ENCODE data around the gene RABL6. TPM values are rescaled to one million over a fixed set of nuclear protein-coding genes. Genes with fewer than 3 reads are reported as not detected.
"Not testable (repeated sequence)": the region's sequence is repeated elsewhere in the genome, so short reads cannot be mapped to it uniquely, and the experiment has no call there.

Gene RABL6
- total and polyA plus RNA-seq, 2 experiments from 2014 or later: 101 to 153 TPM

DNA sequence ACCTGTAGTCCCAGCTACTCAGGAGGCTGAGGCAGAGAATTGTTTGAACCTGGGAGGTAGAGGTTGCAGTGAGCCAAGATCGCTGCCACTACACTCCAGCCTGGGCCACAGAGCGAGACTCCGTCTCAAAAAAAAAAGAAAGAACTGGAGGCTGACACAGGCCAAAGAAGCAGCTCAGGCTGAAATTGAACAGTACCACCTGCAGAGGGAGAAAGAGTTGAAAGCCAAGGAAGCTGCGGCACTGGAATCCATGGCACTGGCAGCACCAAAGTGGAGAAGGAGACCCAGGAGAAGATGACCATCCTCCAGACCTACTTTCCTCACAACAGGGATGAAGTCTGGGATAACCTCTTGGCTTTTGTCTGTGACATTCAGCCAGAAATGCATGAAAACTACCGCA is 27.9 kb upstream of the RABL6 start:
- H3K4me3 ChIP-seq: no peak overlapping the region
- H3K36me3 ChIP-seq: no peaks in the 10 kb centered on the region
- peaks cover 10% of the 10 kb centered on the region for H3K4me1 ChIP-seq (ENCODE audit: low read depth)
- no peaks in the 10 kb centered on the region for H3K9me3 ChIP-seq (ENCODE audit: low read depth)
- no peak overlapping the region for H3K27ac ChIP-seq
- TF ChIP-seq, protein P1, sequence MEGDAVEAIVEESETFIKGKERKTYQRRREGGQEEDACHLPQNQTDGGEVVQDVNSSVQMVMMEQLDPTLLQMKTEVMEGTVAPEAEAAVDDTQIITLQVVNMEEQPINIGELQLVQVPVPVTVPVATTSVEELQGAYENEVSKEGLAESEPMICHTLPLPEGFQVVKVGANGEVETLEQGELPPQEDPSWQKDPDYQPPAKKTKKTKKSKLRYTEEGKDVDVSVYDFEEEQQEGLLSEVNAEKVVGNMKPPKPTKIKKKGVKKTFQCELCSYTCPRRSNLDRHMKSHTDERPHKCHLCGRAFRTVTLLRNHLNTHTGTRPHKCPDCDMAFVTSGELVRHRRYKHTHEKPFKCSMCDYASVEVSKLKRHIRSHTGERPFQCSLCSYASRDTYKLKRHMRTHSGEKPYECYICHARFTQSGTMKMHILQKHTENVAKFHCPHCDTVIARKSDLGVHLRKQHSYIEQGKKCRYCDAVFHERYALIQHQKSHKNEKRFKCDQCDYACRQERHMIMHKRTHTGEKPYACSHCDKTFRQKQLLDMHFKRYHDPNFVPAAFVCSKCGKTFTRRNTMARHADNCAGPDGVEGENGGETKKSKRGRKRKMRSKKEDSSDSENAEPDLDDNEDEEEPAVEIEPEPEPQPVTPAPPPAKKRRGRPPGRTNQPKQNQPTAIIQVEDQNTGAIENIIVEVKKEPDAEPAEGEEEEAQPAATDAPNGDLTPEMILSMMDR (IDR thresholded peaks at IDR 0.05; ENCODE audit: low read depth, low read length): no peak
- DNase-seq (ENCODE audit: low read depth in 1 of 2, low spot score in 1 of 2): no peak
- no peaks in the 10 kb centered on the region for H3K27me3 ChIP-seq

DNA sequence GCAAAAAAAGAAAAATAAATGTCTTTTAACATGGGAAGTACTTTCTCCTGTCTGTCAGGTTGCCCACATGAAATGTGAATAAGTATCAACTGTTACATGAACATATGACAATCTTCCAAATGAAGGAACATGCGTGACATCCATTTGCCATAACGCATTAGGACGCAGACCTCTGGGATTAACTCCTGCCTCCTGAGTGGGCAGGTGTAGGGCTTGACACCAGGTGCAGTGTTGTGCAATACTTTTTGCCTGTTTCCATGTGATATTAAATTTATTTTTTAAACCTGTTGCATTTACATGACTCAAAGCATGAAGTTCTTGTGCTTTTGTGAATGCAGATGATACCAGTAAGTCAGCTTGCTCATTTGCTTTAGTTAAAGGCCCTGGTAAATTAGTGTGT is 25.3 kb upstream of the RABL6 start:
- TF ChIP-seq, protein P1 (IDR thresholded peaks at IDR 0.05; ENCODE audit: low read depth, low read length): no peak
- H3K9me3 ChIP-seq (ENCODE audit: low read depth): no peaks in the 10 kb centered on the region

DNA sequence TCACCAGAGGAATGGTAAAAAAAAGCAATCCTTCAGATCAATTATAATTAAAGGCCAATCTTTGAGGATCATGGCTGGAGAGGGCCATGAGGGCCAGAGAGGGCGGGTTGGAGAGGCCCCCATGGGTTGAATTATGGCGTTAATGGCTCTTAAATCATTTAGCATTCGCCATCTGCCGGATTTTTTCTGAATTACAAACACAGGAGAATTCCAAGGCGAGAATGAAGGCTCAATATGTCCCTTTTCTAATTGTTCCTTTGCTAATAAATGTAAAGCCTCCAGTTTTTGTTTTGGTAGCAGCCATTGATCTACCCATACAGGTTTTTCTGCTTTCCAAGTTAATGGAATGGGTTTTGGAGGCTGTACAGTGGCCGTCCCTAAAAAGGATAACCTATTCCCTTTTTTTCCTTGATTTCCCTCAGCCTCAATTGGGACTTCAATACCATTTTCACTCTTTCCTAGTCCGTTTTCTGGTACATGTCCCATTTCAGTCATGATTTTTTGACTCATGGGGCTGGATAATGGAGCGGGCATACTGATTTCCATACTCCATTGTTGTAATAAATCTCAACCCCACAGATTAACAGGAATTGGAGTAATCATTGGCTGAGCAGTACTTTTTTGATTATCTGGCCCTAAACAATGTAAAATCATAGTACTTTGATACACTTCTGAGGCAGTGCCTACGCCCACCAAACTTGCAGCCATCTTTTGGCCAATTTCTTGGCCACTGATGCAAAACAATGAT is 23.3 kb upstream of the RABL6 start:
- H3K36me3 ChIP-seq: no peaks in the 10 kb centered on the region
- peaks cover 42% of the 10 kb centered on the region for H3K4me1 ChIP-seq (ENCODE audit: low read depth)
- H3K27me3 ChIP-seq: no peaks in the 10 kb centered on the region
- H3K4me3 ChIP-seq: no peak overlapping the region
- peak overlapping the region; percentile 90 for H3K27ac ChIP-seq
- TF ChIP-seq, protein P1 (IDR thresholded peaks at IDR 0.05; ENCODE audit: low read depth, low read length): peak; percentile 19
- no peaks in the 10 kb centered on the region for H3K9me3 ChIP-seq (ENCODE audit: low read depth)
- DNase-seq (ENCODE audit: low read depth in 1 of 2, low spot score in 1 of 2): peak; percentile 46 to 53

More for the DNA sequence above, 25.3 kb upstream of the RABL6 start:
- no peak overlapping the region for H3K4me3 ChIP-seq
- DNase-seq (ENCODE audit: low read depth in 1 of 2, low spot score in 1 of 2): no peak
- no peak overlapping the region for H3K27ac ChIP-seq
- no peaks in the 10 kb centered on the region for H3K36me3 ChIP-seq
- no peaks in the 10 kb centered on the region for H3K27me3 ChIP-seq
- H3K4me1 ChIP-seq (ENCODE audit: low read depth): peaks cover 25% of the 10 kb centered on the region

DNA sequence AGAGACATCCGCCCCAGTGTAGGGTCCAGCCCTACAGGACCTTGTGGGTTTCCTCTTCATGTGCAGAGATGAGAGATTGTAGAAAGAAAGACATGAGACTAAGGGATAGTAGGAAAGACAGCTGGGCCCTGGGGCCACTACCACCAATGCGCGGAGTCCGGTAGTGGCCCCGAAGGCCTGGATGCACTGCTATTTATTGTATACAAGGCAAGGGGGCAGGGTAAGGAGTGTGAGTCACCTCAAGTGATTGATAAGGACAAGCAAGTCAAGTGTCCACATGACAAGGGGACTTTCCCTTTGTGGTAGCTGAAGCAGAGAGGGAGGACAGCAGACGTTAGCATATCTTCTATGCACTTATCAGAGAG is 22.8 kb upstream of the RABL6 start:
- peaks cover 47% of the 10 kb centered on the region for H3K4me1 ChIP-seq (ENCODE audit: low read depth)
- H3K4me3 ChIP-seq: no peak overlapping the region
- H3K27ac ChIP-seq: peak overlapping the region; percentile 90
- DNase-seq (ENCODE audit: low read depth in 1 of 2, low spot score in 1 of 2): peak in 1 of 2 donors; percentile 32
- no peaks in the 10 kb centered on the region for H3K9me3 ChIP-seq (ENCODE audit: low read depth)
- no peaks in the 10 kb centered on the region for H3K36me3 ChIP-seq
- no peaks in the 10 kb centered on the region for H3K27me3 ChIP-seq
- TF ChIP-seq, protein P1 (IDR thresholded peaks at IDR 0.05; ENCODE audit: low read depth, low read length): no peak

DNA sequence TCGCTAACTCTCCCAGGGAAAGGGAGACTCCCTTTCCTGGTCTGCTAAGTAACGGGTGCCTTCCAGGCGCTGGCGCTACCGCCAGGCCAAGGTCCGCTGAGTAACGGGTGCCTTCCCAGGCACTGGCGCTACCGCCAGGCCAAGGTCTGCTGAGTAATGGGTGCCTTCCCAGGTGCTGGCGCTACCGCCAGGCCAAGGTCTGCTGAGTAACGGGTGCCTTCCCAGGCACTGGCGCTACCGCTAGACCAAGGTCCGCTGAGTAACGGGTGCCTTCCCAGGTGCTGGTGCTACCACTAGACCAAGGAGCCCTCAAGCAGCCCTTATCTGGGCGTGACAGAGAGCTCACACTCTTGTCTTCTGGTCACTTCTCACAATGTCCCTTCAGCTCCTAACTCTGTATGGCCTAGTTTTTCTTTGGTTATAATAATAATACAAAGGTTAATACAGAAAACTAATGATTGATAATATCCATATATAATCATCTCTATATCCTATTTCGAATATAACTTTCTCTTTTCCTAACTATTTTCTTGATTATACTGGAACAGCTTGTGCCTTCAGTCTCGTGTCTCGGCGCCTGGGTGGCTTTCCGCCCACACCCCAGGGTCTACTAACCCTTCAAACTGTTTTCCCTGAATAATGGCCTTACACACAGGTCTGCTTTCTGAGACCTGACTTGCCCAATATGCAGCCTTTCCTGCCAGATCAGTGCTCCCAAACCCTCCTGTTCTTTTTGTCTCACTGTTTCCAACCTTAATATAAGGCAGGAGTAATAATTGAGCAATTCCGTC is 22.0 kb upstream of the RABL6 start:
- not testable (repeated sequence) for DNase-seq (ENCODE audit: low read depth in 1 of 2, low spot score in 1 of 2); H3K27me3 ChIP-seq; H3K4me3 ChIP-seq; H3K36me3 ChIP-seq; H3K9me3 ChIP-seq (ENCODE audit: low read depth)
- Histone ChIP-seq H3K27ac (peak overlapping the region; percentile 90), H3K4me1 (ENCODE audit: low read depth) (peaks cover 53% of the 10 kb centered on the region)

DNA sequence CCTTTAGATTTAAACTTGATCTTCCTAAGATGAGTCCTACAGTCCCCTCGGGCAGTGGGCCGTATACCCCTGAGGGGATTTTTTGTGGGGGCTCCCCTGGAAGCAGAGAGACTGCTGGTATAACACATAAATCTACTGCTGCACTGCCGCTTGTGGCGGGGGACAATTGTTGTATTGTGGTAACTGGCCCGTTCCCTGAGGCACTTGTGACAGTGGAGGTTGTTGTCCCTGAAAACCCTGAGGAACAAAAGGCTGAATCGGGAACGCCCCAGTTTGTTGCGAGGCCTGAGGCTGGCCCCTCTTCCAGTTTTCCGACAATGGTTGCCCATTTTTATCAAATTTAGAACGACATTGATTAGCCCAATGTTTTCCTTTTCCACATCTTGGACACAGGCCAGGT is 21.3 kb upstream of the RABL6 start:
- no peaks in the 10 kb centered on the region for H3K9me3 ChIP-seq (ENCODE audit: low read depth)
- H3K4me3 ChIP-seq: no peak overlapping the region
- peaks cover 53% of the 10 kb centered on the region for H3K4me1 ChIP-seq (ENCODE audit: low read depth)
- H3K36me3 ChIP-seq: no peaks in the 10 kb centered on the region
- TF ChIP-seq, protein P1 (IDR thresholded peaks at IDR 0.05; ENCODE audit: low read depth, low read length): no peak
- H3K27ac ChIP-seq: peak overlapping the region; percentile 90
- no peaks in the 10 kb centered on the region for H3K27me3 ChIP-seq
- no peak for DNase-seq (ENCODE audit: low read depth in 1 of 2, low spot score in 1 of 2)

DNA sequence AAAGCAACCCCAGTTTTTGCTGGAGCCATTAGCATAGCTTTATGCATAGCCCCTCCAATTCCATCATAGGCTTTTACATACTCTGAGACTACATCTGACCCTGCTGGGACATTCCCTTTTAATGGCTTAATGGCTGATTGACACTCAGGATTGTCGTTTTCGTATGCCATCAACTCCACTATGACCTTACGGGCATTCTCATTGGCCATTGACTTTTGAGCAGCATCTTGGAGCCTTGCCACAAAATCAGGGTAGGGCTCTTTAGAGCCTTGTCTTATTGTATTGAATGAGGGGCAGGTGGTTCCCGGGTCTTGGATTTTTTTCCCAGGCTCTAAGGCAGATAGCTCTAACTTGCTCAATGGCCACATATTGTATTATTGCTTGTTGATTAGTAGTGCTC is 20.8 kb upstream of the RABL6 start:
- H3K27me3 ChIP-seq; H3K27ac ChIP-seq; H3K4me3 ChIP-seq; H3K9me3 ChIP-seq (ENCODE audit: low read depth); DNase-seq (ENCODE audit: low read depth in 1 of 2, low spot score in 1 of 2); H3K36me3 ChIP-seq: not testable (repeated sequence)
- H3K4me1 ChIP-seq (ENCODE audit: low read depth): peaks cover 54% of the 10 kb centered on the region
